Breast epithelium (tissue), 4 donors: Measurements from ENCODE around the gene EPHA3. TPM values are rescaled to one million over a fixed set of nuclear protein-coding genes. Genes with fewer than 3 reads are reported as not detected.
"Not testable (repeated sequence)": the region's sequence is repeated elsewhere in the genome, so short reads cannot be mapped to it uniquely, and the experiment has no call there.

Experiments used
- DNase-seq, 2 donors: peaks; one replicate each; pipeline ENCODE4 v3.0.0-alpha.2; 2019; ENCODE audit warnings: low spot score in 2 of 2
- H3K27ac ChIP-seq, 2 donors: fragments of 200-600 bp; sonication (generic) in 1 of 2; one replicate each; pipeline ENCODE4 v1.5.1; 2016 to 2019; ENCODE audit warnings: mild to moderate bottlenecking in 1 of 2
- H3K27me3 ChIP-seq, 2 donors: fragments of 200-600 bp; sonication (generic) in 1 of 2; one replicate each; pipeline versions ENCODE4 v1.5.1 to v1.6.0; 2017 to 2019; ENCODE audit warnings: control low read depth in 1 of 2, mild to moderate bottlenecking in 1 of 2
- H3K36me3 ChIP-seq: fragments of 200-600 bp; one replicate; pipeline ENCODE4 v1.5.1; 2019
- H3K4me1 ChIP-seq, 2 donors: fragments of 200-600 bp; sonication (generic); one replicate each; pipeline ENCODE4 v1.5.1; 2016 to 2019; ENCODE audit warnings: control low read depth in 1 of 2
- H3K4me3 ChIP-seq, 3 donors: fragments of 200-600 bp; sonication (generic); 1 replicate in 2 of 3; 2 replicates in 1 of 3; pipeline ENCODE4 v1.5.1; 2016 to 2019; ENCODE audit warnings: mild to moderate bottlenecking in 3 of 3, moderate library complexity in 2 of 3
- H3K9me3 ChIP-seq, 2 donors: fragments of 200-600 bp; sonication (generic) in 1 of 2; one replicate each; pipeline ENCODE4 v1.5.1; 2016 to 2019; ENCODE audit warnings: control low read depth in 1 of 2
- CTCF ChIP-seq, 3 donors: fragments of 450-650 bp; IDR thresholded peaks; one replicate each; pipeline ENCODE4 v1.5.1; 2016 to 2017; ENCODE audit warnings: antibody characterized with exemption in 3 of 3, mild to moderate bottlenecking in 3 of 3, moderate library complexity in 3 of 3
- POLR2A ChIP-seq: fragments of 450-650 bp; IDR thresholded peaks from one replicate; pipeline ENCODE4 v1.6.1; 2016; ENCODE audit warnings: antibody characterized with exemption, mild to moderate bottlenecking, moderate library complexity
- POLR2AphosphoS5 ChIP-seq, 3 donors: sonication (generic); formaldehyde crosslinking; IDR thresholded peaks; one replicate each; pipeline ENCODE4 v1.6.1; 2017; ENCODE audit warnings: antibody characterized with exemption in 3 of 3
- intact Hi-C: fragments of 100-400 bp; cut with DNase I; formaldehyde crosslinking; loops from one replicate; pipeline ENCODE4 v1.15.1; 2023; ENCODE audit warnings: low total_unique reads
- total RNA-seq, 3 donors: library from RNA; depleted of rRNA; stranded (reverse); fragments of >200 nt; gene quantifications; one replicate each; pipeline ENCODE4 v1.1.0, GENCODE V29; 2016

Gene EPHA3
- total RNA-seq, 3 donors from 2014 or later, result 1.0 to 3.9 (median 3.7) TPM

- Histone ChIP-seq H3K36me3 (no peaks in the 10 kb centered on the region), H3K27me3 (no peaks in the 10 kb centered on the region), H3K4me3 (no peak overlapping the region), H3K9me3 (no peaks in the 10 kb centered on the region), H3K4me1 (no peaks in the 10 kb centered on the region), H3K27ac (no peak overlapping the region)
- no peak for TF ChIP-seq POLR2AphosphoS5 (IDR thresholded peaks at IDR 0.05)
- TF ChIP-seq CTCF (IDR thresholded peaks at IDR 0.05), result no peak
- no peak for TF ChIP-seq POLR2A
- intact Hi-C loops, result no loop called here
- no peak for DNase-seq
Measured at GRCh38 chr3:89332793-89333192, 225.4 kb downstream of the EPHA3 start.

- H3K4me1 ChIP-seq, result no peaks in the 10 kb centered on the region
- H3K27me3 ChIP-seq, result no peaks in the 10 kb centered on the region
- TF ChIP-seq POLR2AphosphoS5 (IDR thresholded peaks at IDR 0.05), result no peak
- no peak for TF ChIP-seq CTCF (IDR thresholded peaks at IDR 0.05)
- TF ChIP-seq POLR2A, result no peak
Measured at GRCh38 chr3:89335693-89336092, 228.3 kb downstream of the EPHA3 start.

GRCh38 chr3:89340408-89340807 is 233.0 kb downstream of the EPHA3 start:
- H3K9me3 ChIP-seq, result no peaks in the 10 kb centered on the region
- intact Hi-C loops, result no loop called here
- TF ChIP-seq POLR2AphosphoS5 (IDR thresholded peaks at IDR 0.05), result no peak
- TF ChIP-seq CTCF (IDR thresholded peaks at IDR 0.05), result no peak
- no peak for TF ChIP-seq POLR2A
- no peak overlapping the region for H3K4me3 ChIP-seq
- DNase-seq, result no peak
- H3K36me3 ChIP-seq, result no peaks in the 10 kb centered on the region
- H3K27me3 ChIP-seq, result no peaks in the 10 kb centered on the region
- no peaks in the 10 kb centered on the region for H3K4me1 ChIP-seq
- no peak overlapping the region for H3K27ac ChIP-seq

More at GRCh38 chr3:89335693-89336092, 228.3 kb downstream of the EPHA3 start:
- Histone ChIP-seq H3K27ac (no peak overlapping the region), H3K4me3 (no peak overlapping the region), H3K9me3 (no peaks in the 10 kb centered on the region), H3K36me3 (no peaks in the 10 kb centered on the region)
- DNase-seq, result no peak
- intact Hi-C loops, result no loop called here

- H3K9me3 ChIP-seq, result no peaks in the 10 kb centered on the region
- H3K4me1 ChIP-seq, result no peaks in the 10 kb centered on the region
- TF ChIP-seq POLR2AphosphoS5 (IDR thresholded peaks at IDR 0.05) (no peak), CTCF (IDR thresholded peaks at IDR 0.05) (no peak), POLR2A (no peak)
- H3K36me3 ChIP-seq, result no peaks in the 10 kb centered on the region
- intact Hi-C loops, result no loop called here
- H3K4me3 ChIP-seq, result no peak overlapping the region
- DNase-seq, result no peak
- H3K27me3 ChIP-seq, result no peaks in the 10 kb centered on the region
- H3K27ac ChIP-seq, result no peak overlapping the region
Measured at GRCh38 chr3:89344076-89344475, 236.7 kb downstream of the EPHA3 start.

GRCh38 chr3:89350935-89351334 is 243.5 kb downstream of the EPHA3 start:
- H3K27me3 ChIP-seq, intact Hi-C loops, H3K9me3 ChIP-seq, H3K4me1 ChIP-seq, DNase-seq, H3K27ac ChIP-seq, H3K36me3 ChIP-seq, H3K4me3 ChIP-seq: not testable (repeated sequence)

- TF ChIP-seq CTCF (IDR thresholded peaks at IDR 0.05) (no peak), POLR2AphosphoS5 (IDR thresholded peaks at IDR 0.05) (no peak), POLR2A (no peak)
- Histone ChIP-seq H3K27ac (no peak overlapping the region), H3K27me3 (no peaks in the 10 kb centered on the region), H3K36me3 (no peaks in the 10 kb centered on the region), H3K4me3 (no peak overlapping the region), H3K9me3 (no peaks in the 10 kb centered on the region), H3K4me1 (no peaks in the 10 kb centered on the region)
- no peak for DNase-seq
- intact Hi-C loops, result no loop called here
Measured at GRCh38 chr3:89353465-89353864, 246.0 kb downstream of the EPHA3 start.
